ENCODE results near the gene FBLN1.
"Not testable (repeated sequence)": the region's sequence is repeated elsewhere in the genome, so short reads cannot be mapped to it uniquely, and the experiment has no call there.

Gene FBLN1

GRCh38 chr22:45554861-45555260 lies 52.2 kb downstream of the FBLN1 start:
- no peak for ATAC-seq
- TF ChIP-seq BACH2 (CRISPR knock-in tag; IDR thresholded peaks at IDR 0.05; ENCODE audit: borderline replicate concordance), result no peak
- no peak for TF ChIP-seq PATZ1 (CRISPR knock-in tag; IDR thresholded peaks at IDR 0.05; ENCODE audit: borderline replicate concordance)
- TF ChIP-seq ISL1 (CRISPR knock-in tag; IDR thresholded peaks at IDR 0.05), result no peak
- no peak for TF ChIP-seq ZFP3 (CRISPR knock-in tag; IDR thresholded peaks at IDR 0.05)
- no peak for TF ChIP-seq TOX (CRISPR knock-in tag; IDR thresholded peaks at IDR 0.05; ENCODE audit: borderline replicate concordance)
- no peak for TF ChIP-seq PPARA (CRISPR knock-in tag; IDR thresholded peaks at IDR 0.05; ENCODE audit: borderline replicate concordance)

GRCh38 chr22:45557926-45558325 lies 55.2 kb downstream of the FBLN1 start:
- ATAC-seq, result not testable (repeated sequence)

GRCh38 chr22:45560092-45560491 lies 57.4 kb downstream of the FBLN1 start:
- not testable (repeated sequence) for ATAC-seq

GRCh38 chr22:45560761-45561160 lies 58.1 kb downstream of the FBLN1 start:
- not testable (repeated sequence) for ATAC-seq

GRCh38 chr22:45562102-45562501 lies 59.4 kb downstream of the FBLN1 start:
- ATAC-seq, result no peak
- TF ChIP-seq ZNF8 (CRISPR knock-in tag; IDR thresholded peaks at IDR 0.05) (no peak), CSRNP3 (CRISPR knock-in tag; IDR thresholded peaks at IDR 0.05) (no peak), ZC3H10 (CRISPR knock-in tag; IDR thresholded peaks at IDR 0.05) (no peak), TCF4 (CRISPR knock-in tag; IDR thresholded peaks at IDR 0.05; ENCODE audit: borderline replicate concordance) (no peak)

- TF ChIP-seq CSRNP3 (CRISPR knock-in tag; IDR thresholded peaks at IDR 0.05) (no peak), ZNF565 (CRISPR knock-in tag; conservative IDR thresholded peaks at IDR 0.05; ENCODE audit: low read depth) (no peak), PATZ1 (CRISPR knock-in tag; IDR thresholded peaks at IDR 0.05; ENCODE audit: borderline replicate concordance) (no peak), ZNF70 (CRISPR knock-in tag; IDR thresholded peaks at IDR 0.05) (no peak), TOX (CRISPR knock-in tag; IDR thresholded peaks at IDR 0.05; ENCODE audit: borderline replicate concordance) (no peak), TCF4 (CRISPR knock-in tag; IDR thresholded peaks at IDR 0.05; ENCODE audit: borderline replicate concordance) (no peak), ZNF8 (CRISPR knock-in tag; IDR thresholded peaks at IDR 0.05) (no peak)
- no peak for ATAC-seq
These were observed 60.1 kb downstream of the FBLN1 start for GRCh38 chr22:45562537-45563361.

- no peak for ATAC-seq
- TF ChIP-seq ZC3H10 (CRISPR knock-in tag; IDR thresholded peaks at IDR 0.05) (no peak), ZNF8 (CRISPR knock-in tag; IDR thresholded peaks at IDR 0.05) (no peak), PATZ1 (CRISPR knock-in tag; IDR thresholded peaks at IDR 0.05; ENCODE audit: borderline replicate concordance) (no peak), CSRNP3 (CRISPR knock-in tag; IDR thresholded peaks at IDR 0.05) (no peak), ZNF565 (CRISPR knock-in tag; conservative IDR thresholded peaks at IDR 0.05; ENCODE audit: low read depth) (no peak), ZFP30 (CRISPR knock-in tag; IDR thresholded peaks at IDR 0.05) (no peak), SNAI2 (CRISPR knock-in tag; IDR thresholded peaks at IDR 0.05) (no peak)
These were observed 60.8 kb downstream of the FBLN1 start for GRCh38 chr22:45563362-45564040.
